Muscle layer of colon (tissue), 2 donors: Measurements from ENCODE around the gene ZNF182.
A peak's percentile ranks its signal among the peaks of the same experiment; 100 is the strongest.
"Not testable (repeated sequence)": the region's sequence is repeated elsewhere in the genome, so short reads cannot be mapped to it uniquely, and the experiment has no call there.

ENCODE experiments used
- H3K27ac ChIP-seq: one replicate; pipeline ENCODE4 v1.7.0; 2013; ENCODE audit warnings: low read depth, mild to moderate bottlenecking, low read length, moderate library complexity
- H3K27me3 ChIP-seq, 2 donors: one replicate each; pipeline ENCODE4 v1.7.0; 2013; ENCODE audit warnings: low read length in 2 of 2, mild to moderate bottlenecking in 2 of 2; ENCODE audit not compliant: insufficient read depth in 2 of 2, control insufficient read depth in 1 of 2
- H3K36me3 ChIP-seq: one replicate; pipeline ENCODE4 v1.7.0; 2013; ENCODE audit warnings: mild to moderate bottlenecking, low read length; ENCODE audit not compliant: insufficient read depth
- H3K4me1 ChIP-seq: one replicate; pipeline ENCODE4 v1.7.0; 2013; ENCODE audit warnings: mild to moderate bottlenecking, low read length; ENCODE audit not compliant: insufficient read depth
- H3K4me3 ChIP-seq, 2 donors: one replicate each; pipeline ENCODE4 v1.7.0; 2013; ENCODE audit warnings: low read length in 2 of 2, low read depth in 1 of 2, mild to moderate bottlenecking in 1 of 2, moderate library complexity in 1 of 2
- H3K9ac ChIP-seq: one replicate; pipeline ENCODE4 v1.7.0; 2013; ENCODE audit warnings: low read length
- H3K9me3 ChIP-seq: one replicate; pipeline ENCODE4 v1.7.0; 2013; ENCODE audit warnings: mild to moderate bottlenecking, low read length
- donor health status: abdominal sarcoma.
- donor health status: Adenocarcinoma of cecum.

ZNF182 gene

DNA sequence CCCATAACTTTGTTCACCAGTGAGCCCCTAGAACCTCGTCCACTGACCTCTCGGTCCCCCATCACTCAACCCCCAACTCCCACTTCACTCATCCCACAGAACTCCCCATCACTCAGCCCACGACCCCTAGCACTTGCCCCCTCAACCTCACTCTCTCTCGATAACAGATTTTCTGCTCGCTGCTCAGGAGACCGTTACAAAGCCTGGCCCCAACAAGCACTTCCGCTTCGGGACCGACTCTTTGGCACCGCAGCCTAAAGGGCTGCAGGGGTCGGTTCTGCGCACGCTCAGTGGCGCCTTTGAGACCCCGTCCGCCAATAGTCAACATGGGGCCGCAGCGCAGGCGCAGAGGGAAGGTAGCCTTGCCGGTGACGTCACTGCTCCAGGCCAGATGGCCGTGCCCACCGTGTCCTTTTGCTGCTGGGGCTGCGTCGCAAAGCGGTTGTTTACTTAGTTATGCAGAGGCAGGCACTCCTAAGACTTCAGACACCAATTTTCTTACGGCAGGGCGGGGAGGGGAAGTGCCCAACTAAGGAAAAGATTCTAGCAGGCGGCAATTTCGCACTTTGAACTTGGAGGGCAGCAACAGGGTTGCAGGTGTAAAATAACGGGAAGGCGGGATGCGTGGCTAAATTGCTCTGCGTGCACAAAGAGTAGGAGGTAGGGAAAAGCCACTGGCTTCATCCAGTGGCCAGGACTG lies at the start of gene ZNF182:
ZNF182 (minus strand) TSS at position 232 of the 700 bp plus-strand sequence. CDS start 1,380 bp downstream, outside the sequence.
- no peaks in the 10 kb centered on the region for H3K36me3 ChIP-seq
- H3K27me3 ChIP-seq: no peaks in the 10 kb centered on the region
- peak within 1 kb of the TSS; percentile 78 for H3K4me3 ChIP-seq
- peaks cover 6% of the 10 kb centered on the region for H3K4me1 ChIP-seq
- H3K9ac ChIP-seq: peak within 1 kb of the TSS; percentile 63
- peak within 1 kb of the TSS; percentile 61 for H3K27ac ChIP-seq
- H3K9me3 ChIP-seq: no peaks in the 10 kb centered on the region

DNA sequence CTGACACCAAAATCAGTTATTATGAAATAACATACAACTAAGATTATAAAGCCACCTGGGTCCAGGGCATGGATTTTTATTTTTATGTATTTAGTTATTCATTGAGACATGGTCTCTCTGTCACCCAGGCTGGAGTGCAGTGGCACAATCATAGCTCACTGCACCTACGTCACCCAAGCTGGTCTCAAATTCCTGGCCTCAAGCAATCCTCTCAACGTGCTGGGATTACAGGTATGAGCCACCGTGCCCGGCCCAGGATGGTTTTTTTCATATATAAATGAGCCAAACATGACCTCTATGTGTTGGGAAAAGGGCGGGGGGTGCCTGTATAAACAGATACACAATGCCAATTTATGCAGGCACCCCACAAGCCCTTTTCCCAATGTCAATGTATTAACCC lies 43.1 kb upstream of the ZNF182 start:
- Histone ChIP-seq H3K9me3 (no peaks in the 10 kb centered on the region), H3K27ac (no peak overlapping the region), H3K9ac (no peak overlapping the region), H3K4me1 (no peaks in the 10 kb centered on the region), H3K27me3 (no peaks in the 10 kb centered on the region), H3K4me3 (no peak overlapping the region), H3K36me3 (no peaks in the 10 kb centered on the region)

DNA sequence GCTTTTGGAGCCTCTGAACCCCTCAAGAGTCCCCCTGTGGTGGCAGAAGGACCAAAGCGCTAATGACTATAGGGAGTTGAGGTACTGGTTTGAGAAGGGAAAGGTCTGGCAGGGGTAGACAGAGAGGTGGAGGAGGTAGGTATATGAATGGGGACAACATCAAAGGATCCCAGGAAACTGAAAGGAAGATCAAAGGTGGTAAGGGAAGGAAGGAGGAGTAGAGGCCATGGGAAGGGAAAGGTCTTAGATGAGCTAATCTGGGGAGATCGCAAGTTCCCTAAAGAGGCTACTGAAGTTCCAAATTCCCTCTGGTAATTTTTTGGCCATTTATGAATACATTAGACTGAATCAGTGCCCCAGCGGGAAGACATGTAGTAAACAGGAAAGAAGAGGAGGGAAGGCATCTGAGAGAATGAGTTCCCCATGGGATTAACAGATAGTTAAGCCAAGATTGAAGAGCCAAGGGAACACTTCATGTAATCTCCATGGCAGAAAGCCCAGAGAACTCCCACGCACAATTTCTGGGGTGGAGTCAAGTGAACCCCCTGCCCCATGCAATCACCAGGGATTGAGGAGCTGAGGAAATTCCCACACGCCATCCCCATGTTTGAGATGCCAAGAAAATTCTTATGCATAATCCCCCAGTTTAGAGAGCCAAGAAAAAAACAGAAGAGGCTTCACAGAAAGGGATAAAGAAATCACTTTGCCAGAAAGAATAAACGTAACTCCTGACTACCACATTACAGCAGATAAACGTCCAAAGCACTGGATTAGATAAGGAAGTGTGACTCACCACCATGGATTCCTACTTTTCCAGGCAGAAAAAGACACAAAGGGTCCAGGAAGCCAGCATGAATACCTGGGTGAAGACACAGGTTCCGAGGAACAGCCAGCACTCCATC lies 41.9 kb upstream of the ZNF182 start:
- H3K27ac ChIP-seq: no peak overlapping the region
- H3K36me3 ChIP-seq: no peaks in the 10 kb centered on the region
- H3K9ac ChIP-seq: no peak overlapping the region
- H3K4me1 ChIP-seq: no peaks in the 10 kb centered on the region
- no peaks in the 10 kb centered on the region for H3K27me3 ChIP-seq
- no peaks in the 10 kb centered on the region for H3K9me3 ChIP-seq
- H3K4me3 ChIP-seq: no peak overlapping the region

- Histone ChIP-seq H3K36me3 (no peaks in the 10 kb centered on the region), H3K27ac (no peak overlapping the region), H3K9me3 (no peaks in the 10 kb centered on the region)
Measured at GRCh38 chrX:48043056-48043455, 39.3 kb upstream of the ZNF182 start.

GRCh38 chrX:48035891-48036290 lies 32.1 kb upstream of the ZNF182 start:
- H3K4me3 ChIP-seq: no peak overlapping the region
- H3K27ac ChIP-seq: no peak overlapping the region
- no peak overlapping the region for H3K9ac ChIP-seq

More at GRCh38 chrX:48043056-48043455, 39.3 kb upstream of the ZNF182 start:
- Histone ChIP-seq H3K4me1 (no peaks in the 10 kb centered on the region), H3K4me3 (no peak overlapping the region), H3K9ac (no peak overlapping the region), H3K27me3 (no peaks in the 10 kb centered on the region)

GRCh38 chrX:48030641-48031173 lies 26.9 kb upstream of the ZNF182 start:
- H3K4me3 ChIP-seq, H3K9me3 ChIP-seq, H3K27me3 ChIP-seq, H3K4me1 ChIP-seq, H3K9ac ChIP-seq, H3K36me3 ChIP-seq, H3K27ac ChIP-seq: not testable (repeated sequence)

More at GRCh38 chrX:48035891-48036290, 32.1 kb upstream of the ZNF182 start:
- H3K4me1 ChIP-seq: no peaks in the 10 kb centered on the region
- no peaks in the 10 kb centered on the region for H3K27me3 ChIP-seq
- no peaks in the 10 kb centered on the region for H3K36me3 ChIP-seq
- no peaks in the 10 kb centered on the region for H3K9me3 ChIP-seq

DNA sequence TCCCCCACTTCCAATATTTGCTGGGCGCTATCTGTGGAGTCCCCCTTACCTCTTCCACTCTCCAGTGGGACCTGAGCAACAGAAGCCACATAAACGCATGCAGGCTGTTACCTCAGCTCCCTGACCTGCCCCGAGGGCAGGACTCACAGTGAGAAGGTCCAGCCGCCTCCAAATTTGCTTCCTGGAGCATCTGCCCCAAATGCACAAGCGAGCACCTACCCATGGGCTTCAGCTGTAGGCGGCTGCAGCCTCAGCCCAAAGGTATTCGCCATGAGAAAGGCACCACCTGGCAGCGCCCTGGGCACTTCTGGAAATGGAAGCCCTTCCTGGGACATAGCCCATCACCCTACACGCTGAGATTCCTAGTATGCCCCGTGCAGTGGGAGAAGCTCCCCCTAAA lies 26.4 kb upstream of the ZNF182 start:
- no peak overlapping the region for H3K9ac ChIP-seq
- H3K36me3 ChIP-seq: no peaks in the 10 kb centered on the region
- no peaks in the 10 kb centered on the region for H3K4me1 ChIP-seq
- H3K9me3 ChIP-seq: no peaks in the 10 kb centered on the region
- H3K27ac ChIP-seq: no peak overlapping the region
- H3K27me3 ChIP-seq: no peaks in the 10 kb centered on the region
- no peak overlapping the region for H3K4me3 ChIP-seq

DNA sequence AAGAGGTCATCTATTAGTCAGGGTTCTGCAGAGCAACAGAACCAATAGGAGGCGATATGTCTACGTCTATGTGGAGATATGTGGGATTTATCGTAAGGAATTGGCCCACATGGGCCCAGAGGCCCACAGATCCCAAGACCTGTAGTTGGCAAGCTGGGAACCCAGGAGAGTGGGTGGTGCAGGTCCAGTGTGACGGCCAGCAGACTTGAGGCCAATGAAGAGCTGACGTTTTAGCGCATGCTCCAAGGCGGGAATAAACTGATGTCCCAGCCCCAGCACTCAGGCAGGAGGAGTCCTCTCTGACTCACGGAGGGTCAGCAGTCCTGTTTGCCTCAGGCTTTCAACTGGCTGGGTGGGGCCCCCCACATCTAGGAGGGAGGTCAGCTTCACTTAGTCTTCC lies 24.3 kb upstream of the ZNF182 start:
- Histone ChIP-seq H3K9ac (no peak overlapping the region), H3K27me3 (no peaks in the 10 kb centered on the region), H3K4me1 (no peaks in the 10 kb centered on the region), H3K36me3 (no peaks in the 10 kb centered on the region), H3K4me3 (no peak overlapping the region), H3K27ac (no peak overlapping the region), H3K9me3 (no peaks in the 10 kb centered on the region)

- H3K9me3 ChIP-seq, H3K27ac ChIP-seq, H3K4me3 ChIP-seq, H3K4me1 ChIP-seq, H3K27me3 ChIP-seq, H3K36me3 ChIP-seq, H3K9ac ChIP-seq: not testable (repeated sequence)
Measured at GRCh38 chrX:48027545-48027944, 23.8 kb upstream of the ZNF182 start.

DNA sequence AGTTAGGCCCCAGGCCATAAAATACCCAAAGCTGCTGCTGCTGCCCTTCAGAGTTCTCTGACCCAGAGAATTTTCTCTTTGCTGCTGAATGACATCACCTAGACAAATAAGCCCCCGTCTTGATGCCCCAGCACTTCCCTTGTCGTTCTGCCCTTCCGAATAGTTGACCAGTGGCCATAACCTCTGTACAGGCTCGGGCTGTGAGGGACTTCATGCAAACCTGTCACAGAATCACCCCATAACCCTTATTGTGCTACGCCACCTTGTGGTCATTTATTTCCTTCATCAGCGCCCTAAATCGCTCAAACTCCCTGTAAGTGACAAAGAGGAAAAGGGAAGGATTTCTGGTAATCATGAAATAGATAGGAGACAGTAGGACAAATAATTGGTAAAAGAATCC lies 21.8 kb upstream of the ZNF182 start:
- no peaks in the 10 kb centered on the region for H3K4me1 ChIP-seq
- no peaks in the 10 kb centered on the region for H3K9me3 ChIP-seq
- no peaks in the 10 kb centered on the region for H3K27me3 ChIP-seq
- no peak overlapping the region for H3K9ac ChIP-seq
- no peak overlapping the region for H3K27ac ChIP-seq
- H3K4me3 ChIP-seq: no peak overlapping the region
- no peaks in the 10 kb centered on the region for H3K36me3 ChIP-seq

- no peak overlapping the region for H3K9ac ChIP-seq
- no peak overlapping the region for H3K4me3 ChIP-seq
- no peaks in the 10 kb centered on the region for H3K27me3 ChIP-seq
- H3K27ac ChIP-seq: no peak overlapping the region
- no peaks in the 10 kb centered on the region for H3K9me3 ChIP-seq
- no peaks in the 10 kb centered on the region for H3K36me3 ChIP-seq
- H3K4me1 ChIP-seq: no peaks in the 10 kb centered on the region
Measured at GRCh38 chrX:48022738-48023137, 18.9 kb upstream of the ZNF182 start.
